HG03108 (cell line): ENCODE measurements around the gene RASGRF2.

Experiments used
- ATAC-seq: cut with Tn5 transposase; IDR thresholded peaks from one replicate; pipeline ENCODE4 v1.9.1; 2021; ENCODE audit warnings: moderate library complexity; ENCODE audit not compliant: unreplicated experiment

The RASGRF2 gene

GRCh38 chr5:80953587-80953986, 6.6 kb upstream of the RASGRF2 start:
- no peak for ATAC-seq

- ATAC-seq = no peak
Observed at GRCh38 chr5:80955082-80955590, 5.0 kb upstream of the RASGRF2 start.

GRCh38 chr5:80956272-80956671, 3.9 kb upstream of the RASGRF2 start:
- ATAC-seq = no peak

- ATAC-seq = no peak
Observed at GRCh38 chr5:80957031-80957761, 3.0 kb upstream of the RASGRF2 start.

DNA sequence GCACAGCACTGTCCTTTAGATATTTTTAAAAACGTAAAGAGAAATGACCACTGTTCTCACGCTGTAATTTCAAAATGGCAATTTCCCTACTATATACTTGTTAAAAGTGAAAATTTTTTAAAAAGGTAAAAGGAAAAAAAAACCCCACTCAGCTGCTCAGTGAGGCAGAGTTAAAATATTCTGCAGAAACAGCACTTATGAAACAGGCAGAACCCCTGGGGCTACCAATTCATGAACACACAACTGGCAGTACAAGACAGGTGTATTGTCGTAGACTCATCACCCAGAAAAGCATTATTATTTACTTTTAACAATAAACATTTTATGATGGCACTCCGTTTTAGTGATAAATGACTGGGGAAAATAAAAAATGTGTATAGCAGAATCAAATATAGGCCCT, 1.5 kb upstream of the RASGRF2 start:
- ATAC-seq = no peak

GRCh38 chr5:80959138-80959537, 1.0 kb upstream of the RASGRF2 start:
- no peak for ATAC-seq

- ATAC-seq = no peak
Observed at GRCh38 chr5:80960531-80961375, 590 bp downstream of the RASGRF2 start.

DNA sequence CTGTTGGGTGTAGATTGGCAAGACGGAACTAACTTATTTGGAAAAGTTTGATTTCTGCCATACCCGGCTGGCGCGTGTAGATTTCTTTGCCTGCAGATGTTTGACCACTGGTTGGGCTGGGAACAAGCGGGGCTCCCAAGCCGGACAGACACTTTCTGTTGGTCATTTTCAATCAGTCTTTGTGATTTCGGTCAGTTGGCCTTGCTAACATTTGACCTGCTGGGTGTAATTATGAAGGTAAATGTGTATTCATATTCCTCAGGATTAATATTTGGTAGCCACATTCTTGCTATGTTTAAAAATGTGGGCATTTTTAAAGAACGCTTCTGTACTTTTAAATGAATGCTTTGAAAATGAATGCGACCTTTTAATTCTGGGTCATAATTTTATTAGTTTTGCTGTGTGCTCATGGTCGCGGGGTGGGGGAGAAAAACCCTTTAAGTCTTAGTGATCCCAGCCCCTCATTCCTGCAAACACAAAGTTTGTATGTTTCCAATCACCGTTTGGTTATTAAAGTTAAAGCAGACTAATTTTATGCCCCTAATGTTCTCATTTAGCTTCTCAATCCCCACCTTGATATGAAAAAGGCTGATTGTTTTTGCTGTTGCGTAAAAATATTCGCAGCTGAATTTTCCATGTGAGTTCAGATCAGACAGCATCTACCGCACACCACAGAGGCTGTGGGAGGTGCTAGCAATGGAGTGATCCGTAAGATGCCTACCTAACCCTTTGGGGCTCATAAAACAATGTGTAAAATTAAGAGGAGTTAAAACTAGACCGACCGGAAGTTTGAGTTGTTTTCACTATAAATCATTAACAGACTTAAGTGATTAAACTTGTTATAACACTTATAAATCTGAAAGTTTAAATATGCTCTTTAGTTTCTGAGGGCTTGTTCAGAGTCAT, 1.5 kb downstream of the RASGRF2 start:
- no peak for ATAC-seq

DNA sequence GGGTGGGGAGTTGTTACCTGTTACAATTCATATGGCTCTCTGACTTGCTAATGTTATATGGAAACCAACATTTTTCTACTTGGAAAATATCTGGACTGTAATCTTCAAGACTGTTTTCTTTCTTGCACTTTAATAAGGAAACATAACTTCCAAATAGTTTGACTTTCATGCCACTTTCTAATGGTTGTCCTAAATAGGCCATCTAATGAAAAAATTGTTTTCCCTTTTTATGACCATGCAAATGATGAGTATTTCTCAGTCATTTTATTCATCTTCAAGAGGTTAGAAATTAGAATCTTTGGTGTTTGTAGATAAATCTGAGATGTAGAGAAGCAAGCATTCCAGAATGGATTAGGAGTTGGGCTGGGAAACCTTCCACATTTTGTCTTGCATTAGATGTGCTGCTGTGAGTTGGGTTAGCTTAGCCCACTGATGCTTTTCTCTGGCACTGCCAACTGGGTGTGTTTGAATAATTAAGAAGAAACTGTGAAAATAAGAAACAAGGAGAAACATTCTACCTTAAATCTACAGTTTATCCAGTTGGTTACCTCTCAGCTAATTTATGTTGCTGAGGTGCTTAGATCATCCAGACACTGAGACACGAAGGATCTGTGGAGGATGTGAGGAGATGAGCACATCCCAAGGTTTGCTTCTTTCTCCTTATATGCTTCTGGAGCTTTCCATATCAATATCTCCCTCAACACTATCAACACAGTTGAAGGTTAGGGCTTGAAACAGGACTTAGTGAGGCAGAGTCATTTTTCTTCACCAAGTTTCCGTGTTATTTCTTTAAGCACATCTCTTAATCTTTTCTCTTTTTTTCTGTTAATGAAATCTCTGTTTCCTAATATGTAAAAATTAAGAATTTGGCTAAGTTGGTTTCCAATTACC, 2.7 kb downstream of the RASGRF2 start:
- no peak for ATAC-seq

DNA sequence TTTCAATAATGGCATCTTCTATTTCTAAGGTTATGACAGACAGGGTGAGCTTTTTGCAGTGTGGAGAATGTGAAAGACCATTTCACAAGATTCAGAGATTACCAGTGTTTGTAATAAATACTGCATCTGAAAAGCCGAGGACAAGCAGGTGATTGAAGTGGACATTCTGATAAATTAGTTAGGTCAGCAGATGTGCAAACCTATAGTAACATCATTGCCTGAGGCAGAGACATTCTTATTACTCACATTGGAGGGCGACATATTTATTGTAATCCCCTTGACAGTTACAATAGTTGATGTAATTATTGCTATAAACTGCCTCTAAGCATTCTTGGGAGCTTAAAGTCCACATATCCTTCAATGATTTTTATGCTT, 3.3 kb downstream of the RASGRF2 start:
- ATAC-seq = no peak

GRCh38 chr5:80963966-80964481, 3.9 kb downstream of the RASGRF2 start:
- no peak for ATAC-seq

- ATAC-seq = no peak
Observed at GRCh38 chr5:80964491-80964890, 4.3 kb downstream of the RASGRF2 start.

DNA sequence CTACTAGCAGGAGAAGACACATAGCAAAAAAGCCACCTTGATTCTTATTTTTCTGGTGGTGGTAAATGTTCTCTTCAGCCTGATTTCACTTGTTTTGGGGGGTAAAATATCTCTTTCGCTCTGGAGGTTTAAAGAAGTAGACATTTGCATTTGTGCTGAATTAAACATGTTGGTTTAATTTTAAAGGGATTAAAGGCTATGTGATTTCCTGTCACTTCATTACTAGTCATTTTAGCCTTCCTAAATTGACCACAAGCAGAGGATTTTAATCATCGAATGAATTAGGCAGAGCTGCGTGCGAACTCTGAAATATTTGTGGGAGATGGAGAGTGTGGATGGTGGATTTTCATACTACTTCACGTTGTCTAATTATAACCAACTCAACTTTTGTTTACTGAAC, 4.8 kb downstream of the RASGRF2 start:
- no peak for ATAC-seq

GRCh38 chr5:80967500-80968181, 7.5 kb downstream of the RASGRF2 start:
- no peak for ATAC-seq

DNA sequence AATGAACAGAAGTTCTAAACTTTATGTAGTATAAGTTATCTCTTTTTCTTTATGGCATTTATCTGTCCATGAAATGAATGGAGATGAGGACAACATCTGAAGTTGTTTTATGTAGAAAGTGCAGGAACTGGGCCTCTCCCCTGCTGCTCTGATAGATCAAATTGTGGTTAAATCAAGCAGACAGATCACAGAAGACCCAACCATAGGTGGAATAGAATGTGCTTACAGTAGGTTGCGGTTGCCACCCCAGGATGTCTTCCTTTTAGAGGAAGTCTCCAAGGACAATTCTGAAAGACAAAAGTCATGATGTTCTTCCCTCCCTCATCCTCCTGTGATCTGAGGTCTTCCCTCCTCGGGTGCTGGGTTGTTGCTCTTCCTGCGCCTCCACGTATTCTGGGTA, 12.9 kb downstream of the RASGRF2 start:
- no peak for ATAC-seq

- no peak for ATAC-seq
Observed at GRCh38 chr5:80975065-80975464, 14.9 kb downstream of the RASGRF2 start.

DNA sequence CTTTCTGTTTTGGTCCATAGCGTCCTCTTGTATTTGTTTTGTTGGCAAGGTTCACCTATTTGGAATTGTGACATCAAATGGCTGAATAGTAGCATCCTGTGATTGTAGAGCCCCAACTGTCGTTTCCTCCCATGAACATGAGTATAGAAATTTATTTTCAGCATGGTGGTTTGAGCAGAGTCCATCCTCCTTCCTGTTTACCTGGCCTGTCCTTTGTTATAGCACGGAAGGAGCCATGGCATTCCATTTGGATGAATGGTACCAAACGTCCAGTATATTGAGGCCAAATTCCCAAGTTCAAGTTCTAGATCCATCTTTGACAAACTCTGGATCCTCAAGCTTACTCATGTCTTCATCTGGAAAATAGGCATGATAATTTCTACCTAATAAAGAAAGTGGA, 16.8 kb downstream of the RASGRF2 start:
- ATAC-seq = no peak

- ATAC-seq = no peak
Observed at GRCh38 chr5:80977764-80978163, 17.6 kb downstream of the RASGRF2 start.

GRCh38 chr5:80978772-80979317, 18.7 kb downstream of the RASGRF2 start:
- no peak for ATAC-seq
